Endothelial cell of umbilical vein (primary cell): ENCODE data around the gene CERKL. TPM values are rescaled to one million over a fixed set of nuclear protein-coding genes. Genes with fewer than 3 reads are reported as not detected.

Experiments
- BruUV-seq: library from RNA; stranded (reverse); fragments of 400-500 nt; replicated peaks from 2 replicates; lab custom pipeline; 2021; lab: Mats Ljungman, UMichigan
- CTCF ChIA-PET: fragments of 300-600, 350-600 bp; sonication (Branson Sonifier 250); formaldehyde crosslinking; loops from one replicate; lab custom pipeline; 2021; ENCODE audit warnings: antibody characterized with exemption, inconsistent platforms; lab: Charles Lee
- POLR2A ChIA-PET: fragments of 300-600, 350-600 bp; sonication (Branson Sonifier 250); formaldehyde crosslinking; loops from one replicate; lab custom pipeline; 2021; ENCODE audit warnings: antibody characterized with exemption, inconsistent platforms; lab: Charles Lee
- DNase-seq: peaks from one replicate; pipeline ENCODE4 v3.0.0-alpha.2; 2011; ENCODE audit warnings: low read depth, low spot score
- FAIRE-seq: peaks from 2 replicates; lab custom pipeline; 2011; peaks lifted over from hg19 to GRCh38; lab: Jason Lieb, UNC
- H2AFZ ChIP-seq: 2 replicates; pipeline ENCODE4 v1.6.0; 2012; ENCODE audit warnings: low read depth, low read length, control low read depth, inconsistent platforms
- H3K27ac ChIP-seq: 2 replicates; pipeline ENCODE4 v1.5.1; 2011; ENCODE audit warnings: low read depth, mild to moderate bottlenecking, control low read depth, low read length, moderate library complexity; ENCODE audit not compliant: insufficient read depth
- H3K27me3 ChIP-seq, 2 experiments: 2 replicates each; pipeline versions ENCODE4 v1.6.0 to v1.6.1; 2011; ENCODE audit warnings: low read length in 2 of 2, mixed read lengths in 1 of 2; ENCODE audit not compliant: control insufficient read depth in 2 of 2, insufficient read depth in 2 of 2
- H3K36me3 ChIP-seq, 2 experiments: 2 replicates in 1 of 2; 3 replicates in 1 of 2; pipeline ENCODE4 v1.5.1; 2011; ENCODE audit warnings: low read length in 2 of 2, mild to moderate bottlenecking in 1 of 2, moderate library complexity in 1 of 2; ENCODE audit not compliant: control insufficient read depth in 2 of 2, insufficient read depth in 2 of 2; ENCODE audit errors: extremely low read depth in 1 of 2
- H3K4me1 ChIP-seq: 3 replicates; pipeline ENCODE4 v1.5.1; 2011; ENCODE audit warnings: mild to moderate bottlenecking, low read length; ENCODE audit not compliant: control insufficient read depth, insufficient read depth; ENCODE audit errors: extremely low read depth
- H3K4me2 ChIP-seq: 2 replicates; pipeline ENCODE4 v1.6.1; 2011; ENCODE audit warnings: low read length, control low read depth, mixed read lengths; ENCODE audit not compliant: insufficient read depth
- H3K4me3 ChIP-seq, 3 experiments: fragments of 200-600 bp in 1 of 3; sonication (generic), shearing (Covaris generic) in 1 of 3; replicated peaks in 1 of 3; 2 replicates each; pipeline ENCODE4 v1.5.1; 2011 to 2016; ENCODE audit warnings: control low read depth in 3 of 3, low read length in 3 of 3, mild to moderate bottlenecking in 2 of 3, inconsistent platforms in 1 of 3, low read depth in 1 of 3, moderate library complexity in 1 of 3; ENCODE audit not compliant: insufficient read depth in 1 of 3
- H3K79me2 ChIP-seq: 2 replicates; pipeline ENCODE4 v1.6.0; 2012; ENCODE audit warnings: low read length, inconsistent platforms; ENCODE audit not compliant: control insufficient read depth, insufficient read depth
- H3K9ac ChIP-seq: replicated peaks from 2 replicates; pipeline ENCODE3; 2011; ENCODE audit warnings: low read length, control low read depth; ENCODE audit not compliant: insufficient read depth; ENCODE audit errors: extremely low read depth
- H3K9me1 ChIP-seq: replicated peaks from 3 replicates; pipeline ENCODE4 v1.6.0; 2011; ENCODE audit warnings: mild to moderate bottlenecking, low read length; ENCODE audit not compliant: control insufficient read depth, insufficient read depth; ENCODE audit errors: extremely low read depth
- H3K9me3 ChIP-seq: replicated peaks from 2 replicates; pipeline ENCODE4 v1.5.1; 2012; ENCODE audit warnings: low read length, inconsistent platforms; ENCODE audit not compliant: control insufficient read depth, insufficient read depth
- H4K20me1 ChIP-seq: replicated peaks from 2 replicates; pipeline ENCODE3; 2011; ENCODE audit warnings: mild to moderate bottlenecking, low read length; ENCODE audit not compliant: control insufficient read depth, insufficient read depth; ENCODE audit errors: extremely low read depth
- CTCF ChIP-seq, 2 donors: IDR thresholded peaks; 1 replicate in 1 of 2; 2 replicates in 1 of 2; pipeline ENCODE4 v1.5.1; 2011; ENCODE audit warnings: low read length in 2 of 2, mild to moderate bottlenecking in 2 of 2, moderate library complexity in 2 of 2, control low read depth in 1 of 2, inconsistent platforms in 1 of 2, low read depth in 1 of 2; ENCODE audit not compliant: insufficient read depth in 1 of 2; ENCODE audit errors: extremely low read depth in 1 of 2
- FOS ChIP-seq: IDR thresholded peaks from 2 replicates; pipeline ENCODE4 v1.6.1; 2011; ENCODE audit warnings: mild to moderate bottlenecking, low read length, moderate library complexity, borderline replicate concordance; ENCODE audit not compliant: insufficient read depth
- GATA2 ChIP-seq: IDR thresholded peaks from 2 replicates; pipeline ENCODE4 v1.7.0; 2011; ENCODE audit warnings: low read depth, mild to moderate bottlenecking, moderate library complexity, mixed read lengths, low read length; ENCODE audit not compliant: insufficient read length, insufficient read depth
- JUN ChIP-seq: IDR thresholded peaks from 2 replicates; pipeline ENCODE4 v1.6.1; 2011; ENCODE audit warnings: borderline replicate concordance, low read depth; ENCODE audit not compliant: insufficient read length, insufficient read depth
- MAX ChIP-seq: IDR thresholded peaks from 2 replicates; pipeline ENCODE4 v1.6.1; 2011; ENCODE audit not compliant: insufficient read depth, insufficient read length
- MYC ChIP-seq: IDR thresholded peaks from one replicate; pipeline ENCODE4 v1.6.1; 2011; ENCODE audit warnings: mild to moderate bottlenecking, low read depth, low read length
- POLR2A ChIP-seq: IDR thresholded peaks from 2 replicates; pipeline ENCODE4 v1.6.1; 2012; ENCODE audit warnings: low read depth, mild to moderate bottlenecking, control low read depth, low read length
- POLR2AphosphoS5 ChIP-seq: IDR thresholded peaks from 2 replicates; pipeline ENCODE4 v1.6.1; 2012; ENCODE audit warnings: low read depth, mild to moderate bottlenecking, control low read depth, low read length, moderate library complexity; ENCODE audit not compliant: insufficient read depth
- dilution Hi-C: fragments of 300-500 bp; cut with MboI; formaldehyde crosslinking; loops from one replicate; pipeline ENCODE4 v1.15.0; 2019; ENCODE audit warnings: low sequenced_read_pairs; ENCODE audit not compliant: extremely low pct_ligation_motif_present
- intact Hi-C: fragments of 100-400 bp; cut with micrococcal nuclease; formaldehyde crosslinking; loops from one replicate; pipeline ENCODE4 v1.10.0; 2022
- polyA plus RNA-seq, 4 experiments: library from polyadenylated mRNA; depleted of rRNA in 3 of 4; stranded (reverse) in 3 of 4; unstranded in 1 of 4; fragments of >200 nt; gene quantifications; 2 replicates each; pipeline versions ENCODE4 v1.2.1 to v1.2.3, GENCODE V29; 2011 to 2012; ENCODE audit warnings: missing spikeins in 1 of 4
- total RNA-seq: library from RNA; stranded (reverse); gene quantifications from 2 replicates; pipeline ENCODE4 v1.2.3, GENCODE V29; 2021

The CERKL gene
- total and polyA plus RNA-seq, 2 donors (not counting 3 experiments of a cell fraction or from before 2014, with no cell fraction given): not detected

GRCh38 chr2:181527058-181527457, 129.8 kb downstream of the CERKL start:
- Histone ChIP-seq H3K9me3 (no peaks in the 10 kb centered on the region), H3K36me3 (no peaks in the 10 kb centered on the region), H2AFZ (no peak overlapping the region), H4K20me1 (no peaks in the 10 kb centered on the region), H3K4me2 (no peak overlapping the region), H3K9ac (no peak overlapping the region), H3K79me2 (no peaks in the 10 kb centered on the region), H3K27ac (no peak overlapping the region), H3K27me3 (no peaks in the 10 kb centered on the region), H3K4me3 (no peak overlapping the region), H3K4me1 (no peaks in the 10 kb centered on the region), H3K9me1 (no peaks in the 10 kb centered on the region)
- no peak for TF ChIP-seq MYC
- TF ChIP-seq POLR2A: no peak
- no peak for TF ChIP-seq GATA2
- no peak for TF ChIP-seq FOS
- TF ChIP-seq JUN: no peak
- no peak for TF ChIP-seq CTCF (IDR thresholded peaks at IDR 0.05; ENCODE audit: extremely low read depth in 1 of 2, insufficient read depth in 1 of 2, low read depth in 1 of 2, low read length in 2 of 2)
- TF ChIP-seq MAX: no peak
- TF ChIP-seq POLR2AphosphoS5: no peak
- dilution Hi-C loops: no loop called here
- BruUV-seq: no TSS peak
- FAIRE-seq: no peak
- ChIA-PET POLR2A (no interaction called here), CTCF (no interaction called here)
- DNase-seq: no peak
- intact Hi-C loops: no loop called here
